ENCODE data around the gene KCNE2.
A peak's percentile ranks its signal among the peaks of the same experiment; 100 is the strongest.
"Not testable (repeated sequence)": the region's sequence is repeated elsewhere in the genome, so short reads cannot be mapped to it uniquely, and the experiment has no call there.

Gene KCNE2

GRCh38 chr21:34354836-34355235, 9.0 kb upstream of the KCNE2 start:
- DNase-seq = no peak

- DNase-seq = no peak
Observed at GRCh38 chr21:34355570-34355969, 8.2 kb upstream of the KCNE2 start.

- DNase-seq = no peak
Observed at GRCh38 chr21:34357889-34358288, 5.9 kb upstream of the KCNE2 start.

- DNase-seq = no peak
Observed at GRCh38 chr21:34358866-34359265, 4.9 kb upstream of the KCNE2 start.

GRCh38 chr21:34360488-34361241, 3.1 kb upstream of the KCNE2 start:
- DNase-seq = no peak

GRCh38 chr21:34362136-34362444, 1.7 kb upstream of the KCNE2 start:
- DNase-seq = no peak

GRCh38 chr21:34362670-34363069, 1.1 kb upstream of the KCNE2 start:
- no peak for DNase-seq

GRCh38 chr21:34364921-34365320, 1.1 kb downstream of the KCNE2 start:
- DNase-seq = no peak

- no peak for DNase-seq
Observed at GRCh38 chr21:34365809-34366208, 2.0 kb downstream of the KCNE2 start.

- peak; percentile 7 for DNase-seq
Observed at GRCh38 chr21:34367320-34367935, 3.6 kb downstream of the KCNE2 start.

GRCh38 chr21:34369741-34370140, 5.9 kb downstream of the KCNE2 start:
- no peak for DNase-seq

- DNase-seq = no peak
Observed at GRCh38 chr21:34372321-34372720, 8.5 kb downstream of the KCNE2 start.

- DNase-seq = not testable (repeated sequence)
Observed at GRCh38 chr21:34374462-34374861, 10.7 kb downstream of the KCNE2 start.

GRCh38 chr21:34374940-34375618, 11.3 kb downstream of the KCNE2 start, which contains the start of gene SMIM11:
Gene SMIM11 (plus strand): TSS chr21:34375507. CDS start chr21:34379505, 3,998 bp downstream.
- not testable (repeated sequence) for DNase-seq

GRCh38 chr21:34375619-34375972, 11.8 kb downstream of the KCNE2 start:
- not testable (repeated sequence) for DNase-seq

GRCh38 chr21:34383138-34383537, 19.3 kb downstream of the KCNE2 start:
- not testable (repeated sequence) for DNase-seq

- DNase-seq = not testable (repeated sequence)
Observed at GRCh38 chr21:34383724-34384415, 20.1 kb downstream of the KCNE2 start.

- DNase-seq = not testable (repeated sequence)
Observed at GRCh38 chr21:34400522-34400921, 36.7 kb downstream of the KCNE2 start.

- DNase-seq = not testable (repeated sequence)
Observed at GRCh38 chr21:34404742-34405141, 40.9 kb downstream of the KCNE2 start.

GRCh38 chr21:34405686-34406085, 41.9 kb downstream of the KCNE2 start:
- not testable (repeated sequence) for DNase-seq

- not testable (repeated sequence) for DNase-seq
Observed at GRCh38 chr21:34406102-34406501, 42.3 kb downstream of the KCNE2 start.

GRCh38 chr21:34406676-34407075, 42.9 kb downstream of the KCNE2 start:
- DNase-seq = not testable (repeated sequence)

- not testable (repeated sequence) for DNase-seq
Observed at GRCh38 chr21:34407294-34407693, 43.5 kb downstream of the KCNE2 start.

All from NCI-H187 treated with DMSO at 0.1 percent for 48 hours (cell line).